SK-N-SH (cell line): ENCODE results near the gene WWOX. TPM values are rescaled to one million over a fixed set of nuclear protein-coding genes. Genes with fewer than 3 reads are reported as not detected.
A peak's percentile ranks its signal among the peaks of the same experiment; 100 is the strongest.

Experiments
- CTCF ChIA-PET: fragments of 300-600, 350-600 bp; formaldehyde crosslinking; extraction: SDS; loops from one replicate; lab custom pipeline; 2021; lab: Yijun Ruan, JAX
- POLR2A ChIA-PET: fragments of 350-600 bp; sonication (Branson Sonifier 250); formaldehyde crosslinking; extraction: SDS; loops from one replicate; lab custom pipeline; 2020; ENCODE audit warnings: antibody characterized with exemption, inconsistent platforms; lab: Yijun Ruan, JAX
- DNase-seq: peaks from one replicate; pipeline ENCODE4 v3.0.0; 2012
- H2AFZ ChIP-seq: fragments of 200-600 bp; sonication (generic); 2 replicates; pipeline ENCODE4 v1.8.1; 2016; ENCODE audit warnings: antibody characterized with exemption, mild to moderate bottlenecking, low read depth
- H3F3A ChIP-seq: fragments of 200-600 bp; sonication (generic); replicated peaks from 2 replicates; pipeline ENCODE3; 2016; ENCODE audit warnings: antibody characterized with exemption, mild to moderate bottlenecking; ENCODE audit not compliant: insufficient read depth
- H3K27ac ChIP-seq, 2 experiments: fragments of 200-500 bp in 1 of 2; fragments of 200-600 bp in 1 of 2; sonication (Bioruptor generic) in 1 of 2; sonication (generic), shearing (Covaris generic) in 1 of 2; 2 replicates each; pipeline versions ENCODE4 v1.5.1 to v1.6.1; 2014 to 2016; ENCODE audit warnings: low read depth in 2 of 2, inconsistent platforms in 1 of 2, low read length in 1 of 2, mild to moderate bottlenecking in 1 of 2, mixed read lengths in 1 of 2
- H3K27me3 ChIP-seq: fragments of 200-600 bp; sonication (generic), shearing (Covaris generic); 2 replicates; pipeline ENCODE4 v1.6.1; 2016; ENCODE audit warnings: mixed run types; ENCODE audit not compliant: insufficient read depth
- H3K36me3 ChIP-seq, 2 experiments: fragments of 200-500 bp in 1 of 2; fragments of 200-600 bp in 1 of 2; sonication (Bioruptor generic) in 1 of 2; sonication (generic) in 1 of 2; replicated peaks in 1 of 2; 2 replicates each; pipeline versions ENCODE3 to v1.5.1; 2014 to 2016; ENCODE audit warnings: low read length in 1 of 2, mild to moderate bottlenecking in 1 of 2; ENCODE audit not compliant: insufficient read depth in 2 of 2, control insufficient read depth in 1 of 2
- H3K4me1 ChIP-seq, 2 experiments: fragments of 200-500 bp in 1 of 2; fragments of 200-600 bp in 1 of 2; sonication (Bioruptor generic) in 1 of 2; sonication (generic), shearing (Covaris generic) in 1 of 2; 2 replicates each; pipeline versions ENCODE4 v1.5.1 to v1.6.1; 2014 to 2016; ENCODE audit warnings: low read depth in 1 of 2, low read length in 1 of 2, mixed run types in 1 of 2; ENCODE audit not compliant: insufficient read depth in 2 of 2, control insufficient read depth in 1 of 2
- H3K4me2 ChIP-seq: fragments of 200-600 bp; sonication (generic), shearing (Covaris generic); 2 replicates; pipeline ENCODE4 v1.6.1; 2017; ENCODE audit warnings: mixed run types
- H3K4me3 ChIP-seq, 2 experiments: fragments of 200-500 bp in 1 of 2; fragments of 200-600 bp in 1 of 2; sonication (Bioruptor generic) in 1 of 2; sonication (generic), shearing (Covaris generic) in 1 of 2; 2 replicates each; pipeline versions ENCODE4 v1.5.1 to v1.8.1; 2014 to 2016; ENCODE audit warnings: low read depth in 2 of 2, inconsistent platforms in 1 of 2, low read length in 1 of 2, mild to moderate bottlenecking in 1 of 2, mixed read lengths in 1 of 2, moderate library complexity in 1 of 2
- H3K79me2 ChIP-seq: fragments of 200-600 bp; sonication (generic); 2 replicates; pipeline ENCODE4 v1.8.1; 2017; ENCODE audit warnings: mild to moderate bottlenecking; ENCODE audit not compliant: insufficient read depth
- H3K9ac ChIP-seq: fragments of 200-600 bp; sonication (generic); 2 replicates; pipeline ENCODE4 v1.6.1; 2017; ENCODE audit warnings: mixed run types
- H3K9me2 ChIP-seq: fragments of 200-600 bp; sonication (generic); 2 replicates; pipeline ENCODE4 v1.6.1; 2017; ENCODE audit warnings: mixed run types
- H3K9me3 ChIP-seq: fragments of 200-600 bp; sonication (generic); 2 replicates; pipeline ENCODE4 v1.6.1; 2017; ENCODE audit warnings: mixed run types, mild to moderate bottlenecking, moderate library complexity
- H4K20me1 ChIP-seq: fragments of 200-600 bp; sonication (generic); 2 replicates; pipeline ENCODE4 v1.6.1; 2017; ENCODE audit warnings: mild to moderate bottlenecking, mixed run types; ENCODE audit not compliant: insufficient read depth
- ELF1 ChIP-seq: IDR thresholded peaks from 2 replicates; pipeline ENCODE4 v1.4.0; 2012
- EZH2phosphoT487 ChIP-seq: fragments of 200-600 bp; sonication (generic); IDR thresholded peaks from 2 replicates; pipeline ENCODE4 v1.6.1; 2017; ENCODE audit warnings: low read depth, mixed run types, mild to moderate bottlenecking, antibody characterized with exemption, moderate library complexity, borderline replicate concordance
- FOSL2 ChIP-seq: IDR thresholded peaks from 2 replicates; pipeline ENCODE4 v1.4.0; 2012; ENCODE audit warnings: low read depth, mild to moderate bottlenecking, moderate library complexity, borderline replicate concordance
- FOXJ3 ChIP-seq: sonication (generic); formaldehyde crosslinking; IDR thresholded peaks from 2 replicates; pipeline ENCODE4 v1.5.1; 2020; ENCODE audit warnings: mild to moderate bottlenecking, missing genetic modification reagents
- FOXM1 ChIP-seq: IDR thresholded peaks from 2 replicates; pipeline ENCODE4 v1.4.0; 2012; ENCODE audit warnings: low read depth, mild to moderate bottlenecking
- GABPA ChIP-seq: IDR thresholded peaks from 2 replicates; pipeline ENCODE4 v1.4.0; 2012; ENCODE audit warnings: low read depth, mild to moderate bottlenecking
- MAX ChIP-seq: IDR thresholded peaks from 2 replicates; pipeline ENCODE4 v1.4.0; 2012; ENCODE audit warnings: low read depth
- MEF2A ChIP-seq: IDR thresholded peaks from 2 replicates; pipeline ENCODE4 v1.4.0; 2012; ENCODE audit warnings: low read depth, borderline replicate concordance
- NRF1 ChIP-seq: IDR thresholded peaks from 2 replicates; pipeline ENCODE4 v1.6.1; 2012; ENCODE audit warnings: low read depth, mild to moderate bottlenecking, low read length
- POLR2AphosphoS5 ChIP-seq: IDR thresholded peaks from 2 replicates; pipeline ENCODE4 v1.6.1; 2012; ENCODE audit warnings: low read depth, low read length
- RAD21 ChIP-seq: IDR thresholded peaks from 2 replicates; pipeline ENCODE4 v1.6.1; 2012; ENCODE audit warnings: mild to moderate bottlenecking, low read length
- RCOR1 ChIP-seq: fragments of 150-350 bp; IDR thresholded peaks from 2 replicates; pipeline ENCODE4 v1.6.1; 2017; ENCODE audit warnings: antibody characterized with exemption, low read length
- RFX5 ChIP-seq: IDR thresholded peaks from 2 replicates; pipeline ENCODE4 v1.6.1; 2012; ENCODE audit warnings: mild to moderate bottlenecking, improper control_type of control experiment, low read length
- SIN3A ChIP-seq: IDR thresholded peaks from 2 replicates; pipeline ENCODE4 v1.6.1; 2012; ENCODE audit warnings: low read depth, mild to moderate bottlenecking, low read length, moderate library complexity, borderline replicate concordance
- SMC3 ChIP-seq: IDR thresholded peaks from 2 replicates; pipeline ENCODE4 v1.6.1; 2012; ENCODE audit warnings: low read depth, low read length, improper control_type of control experiment
- TAF1 ChIP-seq: IDR thresholded peaks from 2 replicates; pipeline ENCODE4 v1.6.1; 2012; ENCODE audit warnings: low read depth, mild to moderate bottlenecking, low read length, moderate library complexity, borderline replicate concordance
- TCF12 ChIP-seq: IDR thresholded peaks from 2 replicates; pipeline ENCODE4 v1.4.0; 2012
- TEAD4 ChIP-seq: IDR thresholded peaks from 2 replicates; pipeline ENCODE4 v1.4.0; 2012; ENCODE audit warnings: mild to moderate bottlenecking, borderline replicate concordance; ENCODE audit not compliant: insufficient read depth
- YY1 ChIP-seq: IDR thresholded peaks from 2 replicates; pipeline ENCODE4 v1.4.0; 2012; ENCODE audit warnings: low read depth, mild to moderate bottlenecking
- ZBTB33 ChIP-seq: IDR thresholded peaks from 2 replicates; pipeline ENCODE4 v1.4.0; 2012; ENCODE audit warnings: low read depth, borderline replicate concordance
- WGBS: methylation state at CpG from one replicate; pipeline ENCODE4 v1.1.6; 2017; ENCODE audit warnings: low lambda C conversion rate; 5-methylcytosine and 5-hydroxymethylcytosine counted together
- polyA plus RNA-seq, 3 experiments: library from polyadenylated mRNA; depleted of rRNA; stranded (reverse); fragments of >200 nt; gene quantifications; 2 replicates each; pipeline ENCODE4 v1.2.3, GENCODE V29; 2012
- TF ChIP-seq, protein P1 (sequence below): fragments of 200-600 bp; sonication (generic); IDR thresholded peaks from 2 replicates; pipeline ENCODE4 v1.6.1; 2017; ENCODE audit warnings: antibody characterized with exemption, mild to moderate bottlenecking, moderate library complexity
- TF ChIP-seq, protein P2 (sequence below): fragments of 150-350 bp; IDR thresholded peaks from 2 replicates; pipeline ENCODE4 v1.6.1; 2017; ENCODE audit warnings: antibody characterized with exemption, low read length, low read depth, borderline replicate concordance

WWOX gene
- polyA plus RNA-seq, 1 of the 3 experiments (the other 2 are of a cell fraction) = 10.8 TPM

DNA sequence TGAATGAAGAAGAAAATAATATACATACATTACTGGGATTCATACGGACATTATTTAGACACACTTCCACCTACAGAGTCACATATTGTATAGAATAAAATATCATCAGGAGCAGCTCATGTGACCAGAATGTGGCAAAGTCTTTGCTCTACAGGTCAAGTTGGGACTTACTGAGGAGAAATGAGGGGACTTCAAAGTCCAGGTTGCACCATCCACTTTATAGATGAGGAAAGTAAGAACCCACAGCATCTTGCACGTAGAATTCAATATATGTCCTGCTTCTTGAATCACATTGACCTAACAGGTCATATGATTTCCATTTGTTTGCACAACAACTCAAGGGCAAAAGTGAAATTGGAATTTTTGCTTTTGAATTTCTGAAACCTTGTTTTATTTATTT is 524.3 kb downstream of the WWOX start:
- TF ChIP-seq MAX (no peak), ELF1 (no peak), GABPA (no peak), YY1 (no peak), EZH2phosphoT487 (no peak), SIN3A (no peak), TCF12 (no peak), RFX5 (no peak)
- TF ChIP-seq, protein P1, sequence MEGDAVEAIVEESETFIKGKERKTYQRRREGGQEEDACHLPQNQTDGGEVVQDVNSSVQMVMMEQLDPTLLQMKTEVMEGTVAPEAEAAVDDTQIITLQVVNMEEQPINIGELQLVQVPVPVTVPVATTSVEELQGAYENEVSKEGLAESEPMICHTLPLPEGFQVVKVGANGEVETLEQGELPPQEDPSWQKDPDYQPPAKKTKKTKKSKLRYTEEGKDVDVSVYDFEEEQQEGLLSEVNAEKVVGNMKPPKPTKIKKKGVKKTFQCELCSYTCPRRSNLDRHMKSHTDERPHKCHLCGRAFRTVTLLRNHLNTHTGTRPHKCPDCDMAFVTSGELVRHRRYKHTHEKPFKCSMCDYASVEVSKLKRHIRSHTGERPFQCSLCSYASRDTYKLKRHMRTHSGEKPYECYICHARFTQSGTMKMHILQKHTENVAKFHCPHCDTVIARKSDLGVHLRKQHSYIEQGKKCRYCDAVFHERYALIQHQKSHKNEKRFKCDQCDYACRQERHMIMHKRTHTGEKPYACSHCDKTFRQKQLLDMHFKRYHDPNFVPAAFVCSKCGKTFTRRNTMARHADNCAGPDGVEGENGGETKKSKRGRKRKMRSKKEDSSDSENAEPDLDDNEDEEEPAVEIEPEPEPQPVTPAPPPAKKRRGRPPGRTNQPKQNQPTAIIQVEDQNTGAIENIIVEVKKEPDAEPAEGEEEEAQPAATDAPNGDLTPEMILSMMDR = no peak
- H3F3A ChIP-seq = no peaks in the 10 kb centered on the region
- ChIA-PET POLR2A (no interaction called here), CTCF (interaction anchor here (0.7 to 1.6 kb wide), 2 partner anchors 46 to 147 kb away, joined by 3 read pairs; no protein-coding TSS in a partner anchor)
- H3K9ac ChIP-seq = no peak overlapping the region
- H3K27me3 ChIP-seq = no peaks in the 10 kb centered on the region
- WGBS = 54% methylated on average over 2 of the region's 2 CpGs
- no peak overlapping the region for H2AFZ ChIP-seq
- H3K4me2 ChIP-seq = no peak overlapping the region
- no peak overlapping the region for H3K27ac ChIP-seq
- H3K4me3 ChIP-seq = no peak overlapping the region
- H4K20me1 ChIP-seq = no peaks in the 10 kb centered on the region
- DNase-seq = no peak
- peaks cover 0 to 8% of the 10 kb centered on the region in 2 experiments; a peak in 2 of 4 replicates for H3K4me1 ChIP-seq
- H3K9me3 ChIP-seq = no peaks in the 10 kb centered on the region
- no peaks in the 10 kb centered on the region for H3K79me2 ChIP-seq
- no peaks in the 10 kb centered on the region for H3K36me3 ChIP-seq
- no peaks in the 10 kb centered on the region for H3K9me2 ChIP-seq

DNA sequence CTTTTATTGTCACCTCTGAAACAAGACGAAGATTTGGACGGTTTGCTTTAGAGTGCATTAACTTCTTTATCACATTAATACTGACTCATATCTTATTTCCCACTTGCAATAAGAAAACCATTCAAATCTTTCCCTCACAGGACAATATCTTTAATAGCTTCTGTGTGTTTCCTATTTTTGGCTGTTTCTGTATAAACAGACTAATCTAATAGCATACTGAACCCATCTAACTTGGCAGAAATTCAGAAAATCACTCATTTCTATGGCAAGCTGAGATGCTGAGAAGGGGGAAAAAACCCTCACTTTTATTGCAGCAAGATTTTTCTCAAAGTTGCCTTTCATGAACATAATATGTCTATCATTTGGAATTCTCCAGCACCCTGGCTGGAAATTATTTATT is 524.9 kb downstream of the WWOX start:
- no peaks in the 10 kb centered on the region for H3K36me3 ChIP-seq
- TF ChIP-seq, protein P2, sequence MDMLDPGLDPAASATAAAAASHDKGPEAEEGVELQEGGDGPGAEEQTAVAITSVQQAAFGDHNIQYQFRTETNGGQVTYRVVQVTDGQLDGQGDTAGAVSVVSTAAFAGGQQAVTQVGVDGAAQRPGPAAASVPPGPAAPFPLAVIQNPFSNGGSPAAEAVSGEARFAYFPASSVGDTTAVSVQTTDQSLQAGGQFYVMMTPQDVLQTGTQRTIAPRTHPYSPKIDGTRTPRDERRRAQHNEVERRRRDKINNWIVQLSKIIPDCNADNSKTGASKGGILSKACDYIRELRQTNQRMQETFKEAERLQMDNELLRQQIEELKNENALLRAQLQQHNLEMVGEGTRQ = no peak
- TF ChIP-seq MEF2A (no peak), MAX (no peak), RFX5 (no peak), TCF12 (no peak), TAF1 (no peak), NRF1 (no peak), ZBTB33 (no peak), TEAD4 (no peak), FOXM1 (no peak), RCOR1 (no peak), ELF1 (no peak), FOSL2 (no peak), SMC3 (no peak), RAD21 (no peak), FOXJ3 (CRISPR knock-in tag) (no peak), POLR2AphosphoS5 (no peak)
- TF ChIP-seq, protein P1 = no peak
- ChIA-PET CTCF (interaction anchor here (1.3 to 1.6 kb wide), 2 partner anchors 9 to 147 kb away, joined by 3 read pairs; no protein-coding TSS in a partner anchor), POLR2A (no interaction called here)
- H3K9me2 ChIP-seq = no peaks in the 10 kb centered on the region
- 5% methylated on average over 2 of the region's 2 CpGs for WGBS
- H4K20me1 ChIP-seq = no peaks in the 10 kb centered on the region
- H3K9ac ChIP-seq = no peak overlapping the region
- no peak overlapping the region for H3K27ac ChIP-seq
- peaks cover 0 to 8% of the 10 kb centered on the region in 2 experiments; a peak in 2 of 4 replicates for H3K4me1 ChIP-seq
- no peaks in the 10 kb centered on the region for H3F3A ChIP-seq
- no peak overlapping the region for H2AFZ ChIP-seq
- H3K4me2 ChIP-seq = no peak overlapping the region
- no peaks in the 10 kb centered on the region for H3K27me3 ChIP-seq
- H3K4me3 ChIP-seq = no peak overlapping the region
- H3K9me3 ChIP-seq = no peaks in the 10 kb centered on the region
- DNase-seq = peak; percentile 27
- no peaks in the 10 kb centered on the region for H3K79me2 ChIP-seq
